HepG2 (cell line): ENCODE results near the gene TUBB3. TPM values are rescaled to one million over a fixed set of nuclear protein-coding genes. Genes with fewer than 3 reads are reported as not detected.

Experiments used
- FUBP1 ChIP-seq: sonication (generic); formaldehyde crosslinking; IDR thresholded peaks from 2 replicates; pipeline ENCODE4 v1.5.1; 2020; ENCODE audit warnings: missing genetic modification reagents, mild to moderate bottlenecking, borderline replicate concordance
- HINFP ChIP-seq: sonication (generic); formaldehyde crosslinking; IDR thresholded peaks from 2 replicates; pipeline ENCODE4 v1.4.0; 2020; ENCODE audit warnings: low read depth, mild to moderate bottlenecking, missing genetic modification reagents
- HNRNPUL1 ChIP-seq: fragments of 200-400 bp; formaldehyde crosslinking; IDR thresholded peaks from 2 replicates; pipeline ENCODE4 v1.6.1; 2017; ENCODE audit warnings: low read depth, mild to moderate bottlenecking, low read length, moderate library complexity
- MEIS1 ChIP-seq: sonication (generic); formaldehyde crosslinking; IDR thresholded peaks from 2 replicates; pipeline ENCODE4 v1.9.0; 2021; ENCODE audit warnings: mild to moderate bottlenecking, missing genetic modification reagents, moderate library complexity, borderline replicate concordance
- MXD4 ChIP-seq: IDR thresholded peaks from 2 replicates; pipeline ENCODE4 v1.6.1; 2016; ENCODE audit warnings: mild to moderate bottlenecking, missing biosample characterization, missing genetic modification reagents
- TP53 ChIP-seq: sonication (generic); formaldehyde crosslinking; conservative IDR thresholded peaks from 2 replicates; pipeline ENCODE4 v1.4.0; 2020; ENCODE audit warnings: missing genetic modification reagents
- TRAFD1 ChIP-seq: sonication (generic); formaldehyde crosslinking; IDR thresholded peaks from 2 replicates; pipeline ENCODE4 v1.5.1; 2020; ENCODE audit warnings: missing genetic modification reagents, mild to moderate bottlenecking, borderline replicate concordance
- ZBTB7A ChIP-seq: sonication (generic); formaldehyde crosslinking; IDR thresholded peaks from 2 replicates; pipeline ENCODE4 v1.8.0; 2022; ENCODE audit warnings: mild to moderate bottlenecking, missing genetic modification reagents
- ZNF124 ChIP-seq: sonication (generic); formaldehyde crosslinking; IDR thresholded peaks from 2 replicates; pipeline ENCODE4 v1.4.0; 2020; ENCODE audit warnings: missing genetic modification reagents
- ZNF143 ChIP-seq: sonication (generic); formaldehyde crosslinking; IDR thresholded peaks from 2 replicates; pipeline ENCODE4 v1.4.0; 2020; ENCODE audit warnings: missing genetic modification reagents
- ZNF468 ChIP-seq: sonication (generic); formaldehyde crosslinking; IDR thresholded peaks from 2 replicates; pipeline ENCODE4 v1.8.0; 2022; ENCODE audit warnings: mild to moderate bottlenecking, moderate library complexity, missing genetic modification reagents
- ZNF567 ChIP-seq: sonication (generic); formaldehyde crosslinking; IDR thresholded peaks from 2 replicates; pipeline ENCODE4 v1.8.1; 2023; ENCODE audit warnings: mild to moderate bottlenecking, missing genetic modification reagents, borderline replicate concordance
- ZNF574 ChIP-seq: sonication (generic); formaldehyde crosslinking; IDR thresholded peaks from 2 replicates; pipeline ENCODE4 v1.4.0; 2020; ENCODE audit warnings: missing genetic modification reagents
- ZNF687 ChIP-seq: sonication (generic); formaldehyde crosslinking; IDR thresholded peaks from 2 replicates; pipeline ENCODE4 v1.5.1; 2020; ENCODE audit warnings: mild to moderate bottlenecking, missing genetic modification reagents, moderate library complexity
- ZNF724P ChIP-seq: sonication (generic); formaldehyde crosslinking; IDR thresholded peaks from 2 replicates; pipeline ENCODE4 v1.8.0; 2022; ENCODE audit warnings: missing genetic modification reagents, borderline replicate concordance
- ZSCAN22 ChIP-seq: sonication (generic); formaldehyde crosslinking; IDR thresholded peaks from 2 replicates; pipeline ENCODE4 v1.4.0; 2020; ENCODE audit warnings: mild to moderate bottlenecking, missing genetic modification reagents
- polyA plus RNA-seq, 8 experiments: library from polyadenylated mRNA; depleted of rRNA in 3 of 8; stranded (reverse) in 7 of 8; unstranded in 1 of 8; fragments of >200 nt; fragmentation: Illumina TruSeq in 4 of 8; extraction: Trizol in 4 of 8; gene quantifications; 2 replicates each; pipeline versions ENCODE4 v1.2.1 to v1.2.3, GENCODE V29; 2011 to 2016; ENCODE audit warnings: low read depth in 4 of 8, missing spikeins in 1 of 8, mixed read lengths in 1 of 8; ENCODE audit not compliant: insufficient read depth in 1 of 8
- total RNA-seq, 5 experiments: library from RNA; depleted of rRNA; stranded (reverse); fragments of >200 nt; fragmentation: Illumina TruSeq; extraction: Trizol; gene quantifications; 2 replicates each; pipeline ENCODE4 v1.2.3, GENCODE V29; 2016; ENCODE audit warnings: low read depth in 1 of 5

TUBB3 gene
- total and polyA plus RNA-seq, 2 of the 13 experiments (the other 11 are each of a cell fraction or from before 2014, with no cell fraction given) = 110 to 185 TPM

GRCh38 chr16:89921131-89921701 lies 1.9 kb upstream of the TUBB3 start (continued):
- TF ChIP-seq FUBP1 (CRISPR knock-in tag) (0 out of 2 replicates have a peak, but pooled peaks have one; percentile 27), ZBTB7A (no peak), ZNF124 (no peak), ZNF724P (CRISPR knock-in tag) (0 out of 2 replicates have a peak, but pooled peaks have one; percentile 20), TRAFD1 (no peak), MEIS1 (CRISPR knock-in tag) (no peak), HINFP (CRISPR knock-in tag) (0 out of 2 replicates have a peak, but pooled peaks have one; percentile 53), ZNF468 (CRISPR knock-in tag) (no peak), ZNF687 (CRISPR knock-in tag) (peak; percentile 74), ZNF574 (CRISPR knock-in tag) (no peak), ZSCAN22 (CRISPR knock-in tag) (0 out of 2 replicates have a peak, but pooled peaks have one; percentile 15), HNRNPUL1 (no peak), MXD4 (CRISPR knock-in tag) (no peak), ZNF143 (CRISPR knock-in tag) (no peak), TP53 (CRISPR knock-in tag) (0 out of 2 replicates have a peak, but pooled peaks have one; percentile 40), ZNF567 (CRISPR knock-in tag) (0 out of 2 replicates have a peak, but pooled peaks have one; percentile 20)
